Nephron progenitor cell (in vitro differentiated cells): ENCODE measurements around the gene GUCY1A2.

Experiments used
- DNase-seq: peaks from one replicate; pipeline ENCODE4 v3.0.0; 2021
- H3K27ac Mint-ChIP-seq: 2 replicates; pipeline ENCODE4 v1.8.0; 2021; ENCODE audit warnings: mild to moderate bottlenecking, moderate library complexity, mixed read lengths
- H3K27me3 Mint-ChIP-seq: 2 replicates; pipeline ENCODE4 v1.8.0; 2021; ENCODE audit warnings: mild to moderate bottlenecking, low read depth, mixed read lengths; ENCODE audit not compliant: poor library complexity
- H3K36me3 Mint-ChIP-seq: 2 replicates; pipeline ENCODE4 v1.8.0; 2021; ENCODE audit warnings: low read depth, mixed read lengths
- H3K4me1 Mint-ChIP-seq: 2 replicates; pipeline ENCODE4 v1.8.0; 2021; ENCODE audit warnings: mixed read lengths
- H3K4me3 Mint-ChIP-seq: 2 replicates; pipeline ENCODE4 v1.8.0; 2021; ENCODE audit warnings: mild to moderate bottlenecking, moderate library complexity, mixed read lengths
- H3K9me3 Mint-ChIP-seq: 2 replicates; pipeline ENCODE4 v1.8.0; 2021; ENCODE audit warnings: mild to moderate bottlenecking, moderate library complexity, mixed read lengths
- CTCF ChIP-seq: fragments of 200-600 bp; sonication (generic); IDR thresholded peaks from 2 replicates; pipeline ENCODE4 v1.5.0; 2021; ENCODE audit warnings: antibody characterized with exemption

Gene GUCY1A2

DNA sequence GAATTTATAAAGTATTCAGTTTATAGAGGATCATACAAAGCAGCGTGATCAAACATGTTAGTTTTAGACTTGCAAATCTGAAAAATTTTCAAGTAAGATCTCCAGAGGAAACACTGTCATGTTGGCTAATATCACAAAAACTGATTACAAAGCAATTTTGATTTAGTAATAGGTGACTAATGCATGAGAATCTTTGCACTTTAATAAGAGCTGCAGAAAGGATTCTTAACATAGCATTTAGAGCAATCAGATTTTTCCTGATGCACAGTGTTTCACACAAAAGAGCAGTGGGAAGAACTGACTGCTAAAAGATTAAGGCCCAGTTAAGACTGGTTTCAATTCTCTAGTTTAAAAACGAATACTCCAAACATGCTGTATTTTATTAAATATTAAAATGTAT lies 321.2 kb downstream of the GUCY1A2 start:
- Mint-ChIP-seq H3K36me3 (no peaks in the 10 kb centered on the region), H3K4me3 (no peak overlapping the region), H3K27ac (no peak overlapping the region), H3K4me1 (no peaks in the 10 kb centered on the region), H3K9me3 (no peaks in the 10 kb centered on the region), H3K27me3 (no peaks in the 10 kb centered on the region)
- no peak for TF ChIP-seq CTCF
- no peak for DNase-seq

DNA sequence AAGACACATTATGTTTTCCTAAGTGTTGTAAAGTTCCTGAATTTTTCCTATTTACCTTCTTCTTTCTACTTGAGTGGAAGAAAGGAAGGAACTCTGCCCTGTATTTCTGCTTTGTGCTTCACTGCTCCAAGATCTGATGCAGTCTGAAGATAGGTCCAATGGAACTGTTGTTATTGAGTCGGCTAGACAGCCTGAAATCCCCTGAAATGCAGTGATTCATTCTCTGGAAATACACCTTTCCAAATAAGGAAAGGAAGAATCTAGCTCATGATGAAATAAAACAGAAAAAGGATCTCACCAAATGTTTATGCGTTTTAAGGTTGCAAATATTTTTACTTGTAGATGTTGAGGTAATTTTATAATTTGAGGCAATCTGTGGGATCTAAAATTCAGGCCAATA lies 322.8 kb downstream of the GUCY1A2 start:
- H3K27me3 Mint-ChIP-seq: no peaks in the 10 kb centered on the region
- H3K9me3 Mint-ChIP-seq: no peaks in the 10 kb centered on the region
- no peak overlapping the region for H3K4me3 Mint-ChIP-seq
- no peaks in the 10 kb centered on the region for H3K36me3 Mint-ChIP-seq
- no peak for TF ChIP-seq CTCF
- H3K27ac Mint-ChIP-seq: no peak overlapping the region
- DNase-seq: no peak
- H3K4me1 Mint-ChIP-seq: no peaks in the 10 kb centered on the region

GRCh38 chr11:106694501-106694900 lies 323.8 kb downstream of the GUCY1A2 start:
- Mint-ChIP-seq H3K4me1 (no peaks in the 10 kb centered on the region), H3K9me3 (no peaks in the 10 kb centered on the region), H3K27ac (no peak overlapping the region), H3K27me3 (no peaks in the 10 kb centered on the region), H3K4me3 (no peak overlapping the region), H3K36me3 (no peaks in the 10 kb centered on the region)
- no peak for TF ChIP-seq CTCF
- no peak for DNase-seq

DNA sequence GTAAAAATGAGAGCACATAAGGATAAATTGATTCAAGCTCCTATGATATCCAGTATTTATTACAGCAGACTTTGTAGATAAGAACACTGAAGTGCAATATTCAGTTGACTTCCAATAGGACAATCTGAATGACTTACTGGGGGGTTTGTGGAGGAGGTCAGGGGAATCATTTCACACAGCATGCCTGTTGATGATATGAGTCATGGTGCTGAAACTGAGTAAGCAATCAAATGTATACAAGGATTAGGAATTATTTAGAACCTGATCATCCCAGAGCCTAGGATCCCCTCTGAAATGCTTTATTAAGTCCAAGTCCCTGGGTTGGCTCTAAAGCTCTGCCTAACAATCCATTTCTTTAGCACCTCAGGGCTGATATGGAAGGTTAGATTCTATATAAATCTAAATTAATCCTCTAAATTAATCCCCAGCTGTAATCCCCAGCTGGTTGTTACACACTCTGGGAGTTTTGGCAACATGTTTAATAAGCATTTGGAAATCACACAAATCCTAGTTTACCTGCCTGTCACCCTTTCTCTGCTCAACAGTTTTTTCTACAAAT lies 326.4 kb downstream of the GUCY1A2 start:
- no peaks in the 10 kb centered on the region for H3K36me3 Mint-ChIP-seq
- H3K4me3 Mint-ChIP-seq: no peak overlapping the region
- no peak overlapping the region for H3K27ac Mint-ChIP-seq
- peaks cover 4% of the 10 kb centered on the region for H3K27me3 Mint-ChIP-seq
- DNase-seq: no peak
- H3K9me3 Mint-ChIP-seq: no peaks in the 10 kb centered on the region
- TF ChIP-seq CTCF: no peak
- H3K4me1 Mint-ChIP-seq: no peaks in the 10 kb centered on the region

DNA sequence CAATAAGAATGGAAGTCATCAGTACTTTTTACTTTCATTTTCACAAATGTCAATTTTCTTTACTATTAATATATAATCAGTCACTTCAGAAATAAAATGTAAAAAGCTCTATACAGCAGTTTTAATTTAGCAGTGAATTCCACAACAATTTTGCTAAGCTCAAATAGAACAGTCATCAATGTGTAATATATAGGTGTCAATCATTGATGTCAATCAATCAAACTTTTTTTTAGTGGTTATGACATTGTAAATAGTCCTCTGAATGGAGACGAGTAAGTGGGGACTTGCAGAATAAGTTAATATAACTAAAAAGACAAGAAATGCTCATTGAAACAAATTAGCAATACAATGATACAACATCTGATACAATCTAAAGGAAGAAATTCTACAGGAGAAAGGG lies 327.4 kb downstream of the GUCY1A2 start:
- peaks cover 4% of the 10 kb centered on the region for H3K27me3 Mint-ChIP-seq
- no peaks in the 10 kb centered on the region for H3K4me1 Mint-ChIP-seq
- DNase-seq: no peak
- no peak for TF ChIP-seq CTCF
- no peaks in the 10 kb centered on the region for H3K9me3 Mint-ChIP-seq
- H3K4me3 Mint-ChIP-seq: no peak overlapping the region
- H3K36me3 Mint-ChIP-seq: no peaks in the 10 kb centered on the region
- no peak overlapping the region for H3K27ac Mint-ChIP-seq

GRCh38 chr11:106684944-106685343 lies 333.3 kb downstream of the GUCY1A2 start:
- no peaks in the 10 kb centered on the region for H3K4me1 Mint-ChIP-seq
- H3K27me3 Mint-ChIP-seq: peaks cover 4% of the 10 kb centered on the region
- H3K27ac Mint-ChIP-seq: no peak overlapping the region
- H3K36me3 Mint-ChIP-seq: no peaks in the 10 kb centered on the region
- no peaks in the 10 kb centered on the region for H3K9me3 Mint-ChIP-seq
- TF ChIP-seq CTCF: no peak
- no peak for DNase-seq
- no peak overlapping the region for H3K4me3 Mint-ChIP-seq
